Measurements from ENCODE around the gene KLRD1. TPM values are rescaled to one million over a fixed set of nuclear protein-coding genes. Genes with fewer than 3 reads are reported as not detected.
"Not testable (repeated sequence)": the region's sequence is repeated elsewhere in the genome, so short reads cannot be mapped to it uniquely, and the experiment has no call there.

KLRD1 gene
- total RNA-seq, 4 donors from 2014 or later: 0.72 to 1.1 (median 0.76) TPM; not detected in 1

GRCh38 chr12:10364815-10365622, 57.3 kb downstream of the KLRD1 start:
- WGBS: under 1% methylated on average over 15 of the region's 15 CpGs
- no peak for DNase-seq (ENCODE audit: low spot score in 2 of 2)
- H3K27ac ChIP-seq: peak overlapping the region; percentile 95
- H3K9me3 ChIP-seq: peaks cover 4% of the 10 kb centered on the region
- no peaks in the 10 kb centered on the region for H3K27me3 ChIP-seq
- TF ChIP-seq EP300 (IDR thresholded peaks at IDR 0.05) (no peak), POLR2AphosphoS5 (IDR thresholded peaks at IDR 0.05) (no peak)
- H3K36me3 ChIP-seq: no peaks in the 10 kb centered on the region
- peak overlapping the region; percentile 77 for H3K4me3 ChIP-seq
- peaks cover 36% of the 10 kb centered on the region for H3K4me1 ChIP-seq

GRCh38 chr12:10365696-10366405, 58.2 kb downstream of the KLRD1 start:
- no peak for DNase-seq (ENCODE audit: low spot score in 2 of 2)
- peaks cover 36% of the 10 kb centered on the region for H3K4me1 ChIP-seq

GRCh38 chr12:10366875-10367274, 59.2 kb downstream of the KLRD1 start:
- DNase-seq (ENCODE audit: low spot score in 2 of 2): no peak
- Histone ChIP-seq H3K27me3 (no peaks in the 10 kb centered on the region), H3K36me3 (no peaks in the 10 kb centered on the region), H3K4me1 (peaks cover 36% of the 10 kb centered on the region), H3K4me3 (no peak overlapping the region), H3K9me3 (peaks cover 4% of the 10 kb centered on the region), H3K27ac (peak overlapping the region; percentile 95)
- TF ChIP-seq POLR2A (IDR thresholded peaks at IDR 0.05): no peak
- no peak for TF ChIP-seq EP300 (IDR thresholded peaks at IDR 0.05)
- TF ChIP-seq, protein P1, sequence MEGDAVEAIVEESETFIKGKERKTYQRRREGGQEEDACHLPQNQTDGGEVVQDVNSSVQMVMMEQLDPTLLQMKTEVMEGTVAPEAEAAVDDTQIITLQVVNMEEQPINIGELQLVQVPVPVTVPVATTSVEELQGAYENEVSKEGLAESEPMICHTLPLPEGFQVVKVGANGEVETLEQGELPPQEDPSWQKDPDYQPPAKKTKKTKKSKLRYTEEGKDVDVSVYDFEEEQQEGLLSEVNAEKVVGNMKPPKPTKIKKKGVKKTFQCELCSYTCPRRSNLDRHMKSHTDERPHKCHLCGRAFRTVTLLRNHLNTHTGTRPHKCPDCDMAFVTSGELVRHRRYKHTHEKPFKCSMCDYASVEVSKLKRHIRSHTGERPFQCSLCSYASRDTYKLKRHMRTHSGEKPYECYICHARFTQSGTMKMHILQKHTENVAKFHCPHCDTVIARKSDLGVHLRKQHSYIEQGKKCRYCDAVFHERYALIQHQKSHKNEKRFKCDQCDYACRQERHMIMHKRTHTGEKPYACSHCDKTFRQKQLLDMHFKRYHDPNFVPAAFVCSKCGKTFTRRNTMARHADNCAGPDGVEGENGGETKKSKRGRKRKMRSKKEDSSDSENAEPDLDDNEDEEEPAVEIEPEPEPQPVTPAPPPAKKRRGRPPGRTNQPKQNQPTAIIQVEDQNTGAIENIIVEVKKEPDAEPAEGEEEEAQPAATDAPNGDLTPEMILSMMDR (IDR thresholded peaks at IDR 0.05): no peak

More at GRCh38 chr12:10365696-10366405, 58.2 kb downstream of the KLRD1 start:
- Histone ChIP-seq H3K27me3 (no peaks in the 10 kb centered on the region), H3K27ac (peak overlapping the region; percentile 95), H3K9me3 (peaks cover 4% of the 10 kb centered on the region), H3K36me3 (no peaks in the 10 kb centered on the region), H3K4me3 (peak overlapping the region; percentile 77)
- 24% methylated on average over 6 of the region's 6 CpGs for WGBS
- TF ChIP-seq, protein P1 (IDR thresholded peaks at IDR 0.05): peak in 1 of 2 donors; percentile 38
- no peak for TF ChIP-seq POLR2AphosphoS5 (IDR thresholded peaks at IDR 0.05)

DNA sequence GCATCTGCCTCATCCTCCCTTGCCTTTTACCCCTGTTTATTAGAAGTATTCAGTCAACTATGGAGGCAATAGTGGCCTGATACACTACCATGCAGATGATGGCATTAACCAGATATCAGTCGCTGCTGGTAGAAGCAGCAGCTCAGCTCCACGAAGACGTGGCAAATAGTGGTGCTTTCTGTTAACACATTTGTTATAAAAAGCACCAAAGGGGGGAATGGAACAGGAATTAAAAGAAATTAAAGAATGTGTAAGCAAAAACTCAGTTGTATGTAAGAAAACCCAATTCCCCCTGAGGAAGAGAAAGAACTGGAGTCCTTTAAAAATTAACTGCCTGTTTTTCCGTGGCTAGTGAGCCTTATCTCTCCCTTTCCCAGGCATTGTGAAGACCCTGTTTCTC, 60.0 kb downstream of the KLRD1 start:
- H3K27ac ChIP-seq; H3K36me3 ChIP-seq; H3K9me3 ChIP-seq; H3K27me3 ChIP-seq; H3K4me3 ChIP-seq; DNase-seq (ENCODE audit: low spot score in 2 of 2): not testable (repeated sequence)
- H3K4me1 ChIP-seq: peaks cover 31% of the 10 kb centered on the region
- 73% methylated on average over 4 of the region's 4 CpGs for WGBS

- H3K9me3 ChIP-seq: peaks cover 4% of the 10 kb centered on the region
- TF ChIP-seq POLR2A (IDR thresholded peaks at IDR 0.05): no peak
- TF ChIP-seq EP300 (IDR thresholded peaks at IDR 0.05): no peak
- TF ChIP-seq POLR2AphosphoS5 (IDR thresholded peaks at IDR 0.05): no peak
- TF ChIP-seq, protein P1 (IDR thresholded peaks at IDR 0.05): no peak
- H3K36me3 ChIP-seq: no peaks in the 10 kb centered on the region
- H3K27me3 ChIP-seq: no peaks in the 10 kb centered on the region
- 81% methylated on average over 10 of the region's 10 CpGs for WGBS
- H3K4me3 ChIP-seq: no peak overlapping the region
- no peak for DNase-seq (ENCODE audit: low spot score in 2 of 2)
- peaks cover 23% of the 10 kb centered on the region for H3K4me1 ChIP-seq
- H3K27ac ChIP-seq: no peak overlapping the region
These were observed 60.8 kb downstream of the KLRD1 start for GRCh38 chr12:10368206-10369171.
